OCI-LY7 (cell line): ENCODE measurements around the gene HCN1. TPM values are rescaled to one million over a fixed set of nuclear protein-coding genes. Genes with fewer than 3 reads are reported as not detected.

Source experiments
- BruUV-seq: library from RNA; stranded (reverse); fragments of 400-500 nt; replicated peaks from 2 replicates; lab custom pipeline; 2021; lab: Mats Ljungman, UMichigan
- CTCF ChIA-PET: fragments of 300-600 bp; sonication (Branson Sonifier 250); formaldehyde crosslinking; loops from one replicate; lab custom pipeline; 2022; ENCODE audit warnings: antibody characterized with exemption; ENCODE audit not compliant: unreplicated experiment; lab: Charles Lee
- POLR2A ChIA-PET: fragments of 300-600 bp; sonication (Branson Sonifier 250); formaldehyde crosslinking; loops from one replicate; lab custom pipeline; 2022; ENCODE audit warnings: antibody characterized with exemption; lab: Charles Lee
- DNase-seq: peaks from one replicate; pipeline ENCODE4 v3.0.0-alpha.2; 2015; ENCODE audit warnings: low spot score
- H2AFZ ChIP-seq: fragments of 200-600 bp; sonication (generic), shearing (Covaris generic); 2 replicates; pipeline ENCODE4 v1.6.1; 2014; ENCODE audit warnings: mild to moderate bottlenecking, antibody characterized with exemption, low read length, moderate library complexity
- H3K27ac ChIP-seq: fragments of 200-600 bp; sonication (generic); 2 replicates; pipeline ENCODE4 v1.5.1; 2014; ENCODE audit warnings: mixed run types, low read depth, mild to moderate bottlenecking, moderate library complexity, low read length, inconsistent platforms; ENCODE audit not compliant: poor library complexity, severe bottlenecking
- H3K36me3 ChIP-seq: fragments of 200-600 bp; sonication (generic); 2 replicates; pipeline ENCODE4 v1.6.1; 2014; ENCODE audit warnings: mild to moderate bottlenecking, antibody characterized with exemption, low read length, moderate library complexity, mixed read lengths; ENCODE audit not compliant: insufficient read depth
- H3K4me1 ChIP-seq: fragments of 200-600 bp; sonication (generic); 2 replicates; pipeline ENCODE4 v1.5.1; 2014; ENCODE audit warnings: mild to moderate bottlenecking, low read length; ENCODE audit not compliant: insufficient read depth, poor library complexity, severe bottlenecking
- H3K4me2 ChIP-seq: fragments of 200-600 bp; sonication (generic); 2 replicates; pipeline ENCODE4 v1.6.1; 2014; ENCODE audit warnings: mild to moderate bottlenecking, low read length
- H3K4me3 ChIP-seq: fragments of 200-600 bp; sonication (generic); 2 replicates; pipeline ENCODE4 v1.5.1; 2014; ENCODE audit warnings: mild to moderate bottlenecking, low read depth, low read length; ENCODE audit not compliant: poor library complexity, severe bottlenecking
- H3K79me2 ChIP-seq: fragments of 200-600 bp; sonication (generic); 2 replicates; pipeline ENCODE4 v1.6.1; 2016; ENCODE audit warnings: low read depth, mild to moderate bottlenecking, low read length, moderate library complexity, mixed read lengths; ENCODE audit not compliant: insufficient read depth
- H3K9me2 ChIP-seq: fragments of 200-600 bp; sonication (generic); 2 replicates; pipeline ENCODE4 v1.6.1; 2016; ENCODE audit warnings: mild to moderate bottlenecking, low read length, mixed read lengths; ENCODE audit not compliant: insufficient read depth
- H3K9me3 ChIP-seq: fragments of 200-600 bp; sonication (generic); 2 replicates; pipeline ENCODE4 v1.6.1; 2014; ENCODE audit warnings: mild to moderate bottlenecking, mixed run types, low read length, mixed read lengths
- H4K20me1 ChIP-seq: fragments of 200-600 bp; sonication (generic); 2 replicates; pipeline ENCODE4 v1.6.1; 2014; ENCODE audit warnings: mild to moderate bottlenecking, antibody characterized with exemption, low read length, moderate library complexity, mixed read lengths; ENCODE audit not compliant: insufficient read depth
- CTCF ChIP-seq: fragments of 200-600 bp; sonication (generic); conservative IDR thresholded peaks from 2 replicates; pipeline ENCODE4 v1.5.1; 2014; ENCODE audit warnings: mild to moderate bottlenecking, antibody characterized with exemption, low read length, moderate library complexity, mixed read lengths
- EZH2phosphoT487 ChIP-seq: fragments of 200-600 bp; sonication (generic); IDR thresholded peaks from 2 replicates; pipeline ENCODE4 v1.6.1; 2018; ENCODE audit warnings: low read depth, borderline replicate concordance, mild to moderate bottlenecking, mixed run types, antibody characterized with exemption, low read length, moderate library complexity, mixed read lengths
- intact Hi-C: fragments of 100-400 bp; cut with micrococcal nuclease; formaldehyde crosslinking; loops from one replicate; pipeline ENCODE4 v1.10.0; 2022; ENCODE audit not compliant: unreplicated experiment
- total RNA-seq, 2 experiments: library from RNA; depleted of rRNA in 1 of 2; stranded (reverse); fragments of >200 nt in 1 of 2; shearing (Covaris generic) in 1 of 2; gene quantifications; 2 replicates each; pipeline ENCODE4 v1.2.3, GENCODE V29; 2014 to 2022

The HCN1 gene
- total RNA-seq, 2 experiments from 2014 or later, result not detected

DNA sequence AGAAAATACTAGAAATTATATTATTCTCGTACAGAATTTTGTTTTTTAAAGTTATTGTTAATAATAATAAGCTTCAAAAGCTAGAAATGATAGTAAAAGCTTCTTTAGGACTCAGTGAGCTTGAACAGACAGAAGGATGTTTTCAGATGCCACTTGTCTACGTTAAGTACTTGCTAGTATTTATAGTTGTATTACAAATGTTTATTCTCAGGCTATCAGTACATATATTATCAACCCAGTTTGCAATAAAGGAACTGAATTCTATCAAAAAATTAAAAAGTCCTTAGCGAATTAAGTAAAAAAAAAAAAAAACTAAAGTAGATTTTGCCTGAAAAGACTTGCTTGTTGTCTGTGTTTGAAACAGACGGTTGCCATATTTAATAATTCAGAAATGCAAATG, 23.9 kb downstream of the HCN1 start:
- DNase-seq, result no peak
- Histone ChIP-seq H4K20me1 (no peaks in the 10 kb centered on the region), H3K79me2 (no peaks in the 10 kb centered on the region), H3K27ac (no peak overlapping the region), H3K36me3 (no peaks in the 10 kb centered on the region), H3K4me1 (no peaks in the 10 kb centered on the region), H2AFZ (no peak overlapping the region), H3K4me3 (no peak overlapping the region), H3K9me3 (no peaks in the 10 kb centered on the region), H3K9me2 (no peaks in the 10 kb centered on the region; the same call in 1 of the 2 replicates), H3K4me2 (no peak overlapping the region)
- CTCF ChIA-PET, result no interaction called here
- POLR2A ChIA-PET, result interaction anchor here (0.7 kb wide), 1 partner anchor 18 kb away, joined by 5 read pairs; no protein-coding TSS in a partner anchor
- no peak for TF ChIP-seq EZH2phosphoT487
- TF ChIP-seq CTCF, result no peak
- no TSS peak for BruUV-seq
- intact Hi-C loops, result no loop called here

DNA sequence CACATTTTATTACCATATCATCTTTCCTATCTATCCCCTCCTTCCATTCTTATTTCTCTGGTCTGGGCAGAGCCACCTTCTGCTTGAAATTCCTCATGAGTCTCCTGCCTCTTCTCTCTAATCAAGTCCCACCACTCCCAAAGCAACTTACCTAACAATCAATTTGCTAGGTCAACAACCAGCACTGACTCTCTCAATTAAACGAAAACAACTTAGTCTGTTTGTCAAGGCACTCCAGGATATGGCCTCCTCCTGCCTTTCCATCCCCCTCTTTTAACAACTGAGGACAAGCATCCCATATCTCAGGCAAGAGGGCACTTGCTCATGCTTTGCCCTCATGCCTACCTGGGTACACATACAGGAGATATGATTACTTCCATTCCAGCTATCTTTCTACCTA, 47.4 kb downstream of the HCN1 start:
- no peak overlapping the region for H3K4me3 ChIP-seq
- no peak for TF ChIP-seq CTCF
- no peak for TF ChIP-seq EZH2phosphoT487
- intact Hi-C loops, result no loop called here

DNA sequence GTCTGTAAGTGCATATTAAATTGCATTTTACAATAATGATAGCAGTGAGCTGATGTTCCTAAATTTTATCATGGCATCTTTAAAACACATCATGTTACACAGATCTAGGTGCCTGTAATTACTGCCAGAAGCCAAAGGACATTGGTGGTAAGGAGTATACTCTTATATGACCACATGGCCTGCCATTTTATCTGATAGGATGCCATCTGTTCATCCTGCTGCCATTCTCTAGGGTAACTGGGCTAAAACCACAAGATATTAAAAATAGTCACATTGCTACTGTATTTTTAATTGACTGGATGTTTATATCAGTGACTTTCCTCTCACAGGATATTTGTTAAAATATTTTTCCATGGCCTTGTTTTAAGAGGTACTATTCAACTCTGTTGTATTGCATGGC, 53.1 kb downstream of the HCN1 start:
- Histone ChIP-seq H3K79me2 (no peaks in the 10 kb centered on the region), H3K36me3 (no peaks in the 10 kb centered on the region), H4K20me1 (no peaks in the 10 kb centered on the region), H3K9me3 (no peaks in the 10 kb centered on the region), H3K9me2 (no peaks in the 10 kb centered on the region), H3K4me3 (no peak overlapping the region), H3K27ac (no peak overlapping the region), H3K4me2 (no peak overlapping the region), H3K4me1 (no peaks in the 10 kb centered on the region), H2AFZ (no peak overlapping the region)
- ChIA-PET POLR2A (interaction anchor here (0.7 kb wide), 1 partner anchor 14 kb away, joined by 3 read pairs; no protein-coding TSS in a partner anchor), CTCF (no interaction called here)
- DNase-seq, result no peak
- TF ChIP-seq EZH2phosphoT487 (no peak), CTCF (no peak)
- intact Hi-C loops, result no loop called here
- BruUV-seq, result no TSS peak

More for the DNA sequence above, 47.4 kb downstream of the HCN1 start:
- Histone ChIP-seq H2AFZ (no peak overlapping the region), H3K79me2 (no peaks in the 10 kb centered on the region), H3K4me1 (no peaks in the 10 kb centered on the region), H4K20me1 (no peaks in the 10 kb centered on the region), H3K27ac (no peak overlapping the region), H3K36me3 (no peaks in the 10 kb centered on the region), H3K9me3 (no peaks in the 10 kb centered on the region), H3K4me2 (no peak overlapping the region), H3K9me2 (no peaks in the 10 kb centered on the region)
- ChIA-PET CTCF (no interaction called here), POLR2A (interaction anchor here (0.7 kb wide), 1 partner anchor 218 kb away, joined by 3 read pairs; no protein-coding TSS in a partner anchor)
- DNase-seq, result no peak
- BruUV-seq, result no TSS peak
